ENCODE data around the gene IGFBPL1. TPM values are rescaled to one million over a fixed set of nuclear protein-coding genes. Genes with fewer than 3 reads are reported as not detected.
"Not testable (repeated sequence)": the region's sequence is repeated elsewhere in the genome, so short reads cannot be mapped to it uniquely, and the experiment has no call there.

Gene IGFBPL1
- total RNA-seq: 0.16 TPM in 1 of 2 replicates, not detected in the other

GRCh38 chr9:38423973-38424843 is at the start of gene IGFBPL1:
Gene IGFBPL1, minus strand, starts transcription at chr9:38424454. Its CDS starts 30 bp downstream, at chr9:38424424.
- no peak within 1 kb of the TSS for H3K4me3 Mint-ChIP-seq (ENCODE audit: low read depth)
- DNase-seq (ENCODE audit: low spot score): no peak

GRCh38 chr9:38472583-38473249 is 48.5 kb upstream of the IGFBPL1 start:
- H3K27me3 Mint-ChIP-seq (ENCODE audit: low read depth); H3K27ac Mint-ChIP-seq; intact Hi-C loops (cut with micrococcal nuclease); H3K9me3 Mint-ChIP-seq; DNase-seq (ENCODE audit: low spot score); H3K36me3 Mint-ChIP-seq (ENCODE audit: low read depth); H3K4me3 Mint-ChIP-seq (ENCODE audit: low read depth); H3K4me1 Mint-ChIP-seq (ENCODE audit: low read depth): not testable (repeated sequence)

More at GRCh38 chr9:38423973-38424843, at the start of gene IGFBPL1:
- Mint-ChIP-seq H3K36me3 (ENCODE audit: low read depth) (no peaks in the 10 kb centered on the region), H3K9me3 (no peaks in the 10 kb centered on the region), H3K27me3 (ENCODE audit: low read depth) (peaks cover 51% of the 10 kb centered on the region), H3K27ac (no peak within 1 kb of the TSS), H3K4me1 (ENCODE audit: low read depth) (peaks cover 3% of the 10 kb centered on the region)
- intact Hi-C loops (cut with micrococcal nuclease): no loop called here

- H3K9me3 Mint-ChIP-seq: no peaks in the 10 kb centered on the region
- H3K4me3 Mint-ChIP-seq (ENCODE audit: low read depth): no peak overlapping the region
- no peak overlapping the region for H3K27ac Mint-ChIP-seq
- H3K4me1 Mint-ChIP-seq (ENCODE audit: low read depth): no peaks in the 10 kb centered on the region
- H3K36me3 Mint-ChIP-seq (ENCODE audit: low read depth): no peaks in the 10 kb centered on the region
- H3K27me3 Mint-ChIP-seq (ENCODE audit: low read depth): peaks cover 7% of the 10 kb centered on the region
- intact Hi-C loops (cut with micrococcal nuclease): no loop called here
- no peak for DNase-seq (ENCODE audit: low spot score)
Observed at GRCh38 chr9:38467404-38467803, 43.1 kb upstream of the IGFBPL1 start.

- H3K27ac Mint-ChIP-seq: no peak overlapping the region
- no peaks in the 10 kb centered on the region for H3K4me1 Mint-ChIP-seq (ENCODE audit: low read depth)
- peaks cover 9% of the 10 kb centered on the region for H3K27me3 Mint-ChIP-seq (ENCODE audit: low read depth)
- H3K9me3 Mint-ChIP-seq: peaks cover 16% of the 10 kb centered on the region
- H3K36me3 Mint-ChIP-seq (ENCODE audit: low read depth): no peaks in the 10 kb centered on the region
- intact Hi-C loops (cut with micrococcal nuclease): no loop called here
- DNase-seq (ENCODE audit: low spot score): no peak
- no peak overlapping the region for H3K4me3 Mint-ChIP-seq (ENCODE audit: low read depth)
Observed at GRCh38 chr9:38453835-38454234, 29.6 kb upstream of the IGFBPL1 start.

GRCh38 chr9:38451162-38451561 is 26.9 kb upstream of the IGFBPL1 start:
- Mint-ChIP-seq H3K4me1 (ENCODE audit: low read depth) (no peaks in the 10 kb centered on the region), H3K27ac (no peak overlapping the region), H3K4me3 (ENCODE audit: low read depth) (no peak overlapping the region), H3K27me3 (ENCODE audit: low read depth) (peaks cover 19% of the 10 kb centered on the region), H3K36me3 (ENCODE audit: low read depth) (no peaks in the 10 kb centered on the region), H3K9me3 (peaks cover 16% of the 10 kb centered on the region)
- intact Hi-C loops (cut with micrococcal nuclease): no loop called here
- no peak for DNase-seq (ENCODE audit: low spot score)

GRCh38 chr9:38447703-38448102 is 23.4 kb upstream of the IGFBPL1 start:
- no peaks in the 10 kb centered on the region for H3K36me3 Mint-ChIP-seq (ENCODE audit: low read depth)
- H3K27me3 Mint-ChIP-seq (ENCODE audit: low read depth): peaks cover 32% of the 10 kb centered on the region
- no peak for DNase-seq (ENCODE audit: low spot score)
- H3K4me1 Mint-ChIP-seq (ENCODE audit: low read depth): no peaks in the 10 kb centered on the region
- intact Hi-C loops (cut with micrococcal nuclease): no loop called here
- H3K27ac Mint-ChIP-seq: no peak overlapping the region
- peaks cover 16% of the 10 kb centered on the region for H3K9me3 Mint-ChIP-seq
- H3K4me3 Mint-ChIP-seq (ENCODE audit: low read depth): no peak overlapping the region

GRCh38 chr9:38445154-38446043 is 21.1 kb upstream of the IGFBPL1 start:
- Mint-ChIP-seq H3K4me3 (ENCODE audit: low read depth) (no peak overlapping the region), H3K9me3 (no peaks in the 10 kb centered on the region), H3K36me3 (ENCODE audit: low read depth) (no peaks in the 10 kb centered on the region), H3K27me3 (ENCODE audit: low read depth) (peaks cover 25% of the 10 kb centered on the region), H3K27ac (no peak overlapping the region), H3K4me1 (ENCODE audit: low read depth) (no peaks in the 10 kb centered on the region)
- intact Hi-C loops (cut with micrococcal nuclease): no loop called here
- no peak for DNase-seq (ENCODE audit: low spot score)

- Mint-ChIP-seq H3K4me1 (ENCODE audit: low read depth) (no peaks in the 10 kb centered on the region), H3K27ac (no peak overlapping the region), H3K9me3 (no peaks in the 10 kb centered on the region), H3K36me3 (ENCODE audit: low read depth) (no peaks in the 10 kb centered on the region), H3K27me3 (ENCODE audit: low read depth) (peaks cover 23% of the 10 kb centered on the region), H3K4me3 (ENCODE audit: low read depth) (no peak overlapping the region)
- DNase-seq (ENCODE audit: low spot score): no peak
- intact Hi-C loops (cut with micrococcal nuclease): no loop called here
Observed at GRCh38 chr9:38443597-38443996, 19.3 kb upstream of the IGFBPL1 start.

GRCh38 chr9:38443181-38443580 is 18.9 kb upstream of the IGFBPL1 start:
- intact Hi-C loops (cut with micrococcal nuclease): no loop called here
- Mint-ChIP-seq H3K36me3 (ENCODE audit: low read depth) (no peaks in the 10 kb centered on the region), H3K4me3 (ENCODE audit: low read depth) (no peak overlapping the region), H3K27ac (no peak overlapping the region), H3K27me3 (ENCODE audit: low read depth) (peaks cover 23% of the 10 kb centered on the region), H3K9me3 (no peaks in the 10 kb centered on the region), H3K4me1 (ENCODE audit: low read depth) (no peaks in the 10 kb centered on the region)
- no peak for DNase-seq (ENCODE audit: low spot score)

- Mint-ChIP-seq H3K9me3 (no peaks in the 10 kb centered on the region), H3K27me3 (ENCODE audit: low read depth) (peaks cover 22% of the 10 kb centered on the region), H3K4me1 (ENCODE audit: low read depth) (no peaks in the 10 kb centered on the region), H3K4me3 (ENCODE audit: low read depth) (no peak overlapping the region), H3K36me3 (ENCODE audit: low read depth) (no peaks in the 10 kb centered on the region), H3K27ac (no peak overlapping the region)
- no peak for DNase-seq (ENCODE audit: low spot score)
- intact Hi-C loops (cut with micrococcal nuclease): no loop called here
Observed at GRCh38 chr9:38442473-38443096, 18.3 kb upstream of the IGFBPL1 start.

GRCh38 chr9:38441347-38442085 is 17.3 kb upstream of the IGFBPL1 start:
- no peaks in the 10 kb centered on the region for H3K4me1 Mint-ChIP-seq (ENCODE audit: low read depth)
- no peaks in the 10 kb centered on the region for H3K9me3 Mint-ChIP-seq
- peaks cover 16% of the 10 kb centered on the region for H3K27me3 Mint-ChIP-seq (ENCODE audit: low read depth)
- H3K27ac Mint-ChIP-seq: no peak overlapping the region
- H3K4me3 Mint-ChIP-seq (ENCODE audit: low read depth): no peak overlapping the region
- no peak for DNase-seq (ENCODE audit: low spot score)
- intact Hi-C loops (cut with micrococcal nuclease): no loop called here
- no peaks in the 10 kb centered on the region for H3K36me3 Mint-ChIP-seq (ENCODE audit: low read depth)

GRCh38 chr9:38440516-38440915 is 16.3 kb upstream of the IGFBPL1 start:
- intact Hi-C loops (cut with micrococcal nuclease): no loop called here
- H3K4me1 Mint-ChIP-seq (ENCODE audit: low read depth): no peaks in the 10 kb centered on the region

More at GRCh38 chr9:38440516-38440915, 16.3 kb upstream of the IGFBPL1 start:
- DNase-seq (ENCODE audit: low spot score): no peak
- peaks cover 12% of the 10 kb centered on the region for H3K27me3 Mint-ChIP-seq (ENCODE audit: low read depth)
- H3K4me3 Mint-ChIP-seq (ENCODE audit: low read depth): no peak overlapping the region
- H3K36me3 Mint-ChIP-seq (ENCODE audit: low read depth): no peaks in the 10 kb centered on the region
- H3K9me3 Mint-ChIP-seq: no peaks in the 10 kb centered on the region
- no peak overlapping the region for H3K27ac Mint-ChIP-seq
